Activated T-helper 2 cell treated with anti-CD3 and anti-CD28 coated beads, Interferon-gamma antibody, Interleukin-2, Interleukin-4, amounts not matched to agents 10 μg/mL and 5 μg/mL and 100 μg/mL, durations not matched to agents 14 hours and 24 hours and 36 hours (primary cell): ENCODE results near the gene KCTD17. TPM values are rescaled to one million over a fixed set of nuclear protein-coding genes. Genes with fewer than 3 reads are reported as not detected.

Source experiments
- DNase-seq: peaks from one replicate; pipeline ENCODE4 v3.0.0; 2021; ENCODE audit warnings: low spot score
- H3K27ac Mint-ChIP-seq: one replicate; pipeline ENCODE4 v1.8.0; 2021; ENCODE audit warnings: mixed read lengths
- H3K27me3 Mint-ChIP-seq: one replicate; pipeline ENCODE4 v1.8.0; 2021; ENCODE audit warnings: low read depth, mixed read lengths
- H3K36me3 Mint-ChIP-seq: one replicate; pipeline ENCODE4 v1.8.0; 2021; ENCODE audit warnings: low read depth, mixed read lengths
- H3K4me1 Mint-ChIP-seq: one replicate; pipeline ENCODE4 v1.8.0; 2021; ENCODE audit warnings: low read depth, mixed read lengths
- H3K4me3 Mint-ChIP-seq: one replicate; pipeline ENCODE4 v1.8.0; 2021; ENCODE audit warnings: low read depth, mild to moderate bottlenecking, moderate library complexity, mixed read lengths
- H3K9me3 Mint-ChIP-seq: one replicate; pipeline ENCODE4 v1.8.0; 2021; ENCODE audit warnings: mixed read lengths
- intact Hi-C: fragments of 100-400 bp; cut with micrococcal nuclease; formaldehyde crosslinking; loops from one replicate; pipeline ENCODE4 v1.15.1; 2023
- total RNA-seq: library from RNA; stranded (reverse); gene quantifications from 2 replicates; pipeline ENCODE4 v1.2.3, GENCODE V29; 2022

The KCTD17 gene
- total RNA-seq, 1 donor from 2014 or later, result 70.4 TPM

GRCh38 chr22:37052386-37053309 lies 1.1 kb downstream of the KCTD17 start:
- peaks cover 10% of the 10 kb centered on the region for H3K4me1 Mint-ChIP-seq
- H3K9me3 Mint-ChIP-seq, result no peaks in the 10 kb centered on the region
- no peak for DNase-seq
- no peaks in the 10 kb centered on the region for H3K27me3 Mint-ChIP-seq
- peaks cover 23% of the 10 kb centered on the region for H3K36me3 Mint-ChIP-seq
- H3K4me3 Mint-ChIP-seq, result peak overlapping the region; percentile 83
- intact Hi-C loops, result no loop called here
- H3K27ac Mint-ChIP-seq, result peak overlapping the region; percentile 18

- H3K27me3 Mint-ChIP-seq, result no peaks in the 10 kb centered on the region
- H3K36me3 Mint-ChIP-seq, result peaks cover 26% of the 10 kb centered on the region
- intact Hi-C loops, result no loop called here
- peaks cover 10% of the 10 kb centered on the region for H3K4me1 Mint-ChIP-seq
- no peak overlapping the region for H3K27ac Mint-ChIP-seq
- no peaks in the 10 kb centered on the region for H3K9me3 Mint-ChIP-seq
- H3K4me3 Mint-ChIP-seq, result peak overlapping the region; percentile 52
- no peak for DNase-seq
Observed at GRCh38 chr22:37053310-37054055, 1.9 kb downstream of the KCTD17 start.

GRCh38 chr22:37054056-37054395 lies 2.5 kb downstream of the KCTD17 start:
- Mint-ChIP-seq H3K27me3 (no peaks in the 10 kb centered on the region), H3K4me3 (peak overlapping the region; percentile 52), H3K4me1 (peaks cover 10% of the 10 kb centered on the region), H3K27ac (no peak overlapping the region), H3K36me3 (peaks cover 26% of the 10 kb centered on the region), H3K9me3 (no peaks in the 10 kb centered on the region)
- intact Hi-C loops, result no loop called here
- no peak for DNase-seq

- intact Hi-C loops, result no loop called here
- peaks cover 10% of the 10 kb centered on the region for H3K4me1 Mint-ChIP-seq
- peaks cover 27% of the 10 kb centered on the region for H3K36me3 Mint-ChIP-seq
- H3K9me3 Mint-ChIP-seq, result no peaks in the 10 kb centered on the region
- DNase-seq, result no peak
- no peak overlapping the region for H3K27ac Mint-ChIP-seq
- H3K4me3 Mint-ChIP-seq, result no peak overlapping the region
- no peaks in the 10 kb centered on the region for H3K27me3 Mint-ChIP-seq
Observed at GRCh38 chr22:37054600-37055365, 3.2 kb downstream of the KCTD17 start.

GRCh38 chr22:37056246-37056645 lies 4.7 kb downstream of the KCTD17 start:
- no peak for DNase-seq
- Mint-ChIP-seq H3K36me3 (peaks cover 36% of the 10 kb centered on the region), H3K27me3 (no peaks in the 10 kb centered on the region), H3K27ac (no peak overlapping the region), H3K9me3 (no peaks in the 10 kb centered on the region), H3K4me3 (no peak overlapping the region), H3K4me1 (peaks cover 22% of the 10 kb centered on the region)
- intact Hi-C loops, result no loop called here

- no peak overlapping the region for H3K27ac Mint-ChIP-seq
- H3K36me3 Mint-ChIP-seq, result peaks cover 36% of the 10 kb centered on the region
- H3K27me3 Mint-ChIP-seq, result no peaks in the 10 kb centered on the region
- no peak for DNase-seq
- no peak overlapping the region for H3K4me3 Mint-ChIP-seq
- no peaks in the 10 kb centered on the region for H3K9me3 Mint-ChIP-seq
- intact Hi-C loops, result no loop called here
- peaks cover 24% of the 10 kb centered on the region for H3K4me1 Mint-ChIP-seq
Observed at GRCh38 chr22:37057226-37057625, 5.7 kb downstream of the KCTD17 start.

- no peaks in the 10 kb centered on the region for H3K9me3 Mint-ChIP-seq
- no peak overlapping the region for H3K27ac Mint-ChIP-seq
- H3K27me3 Mint-ChIP-seq, result no peaks in the 10 kb centered on the region
- intact Hi-C loops, result no loop called here
- peaks cover 36% of the 10 kb centered on the region for H3K36me3 Mint-ChIP-seq
- DNase-seq, result no peak
- no peak overlapping the region for H3K4me3 Mint-ChIP-seq
- peaks cover 22% of the 10 kb centered on the region for H3K4me1 Mint-ChIP-seq
Observed at GRCh38 chr22:37057796-37058510, 6.4 kb downstream of the KCTD17 start.

GRCh38 chr22:37058917-37059701 lies 7.6 kb downstream of the KCTD17 start:
- DNase-seq, result no peak
- Mint-ChIP-seq H3K9me3 (no peaks in the 10 kb centered on the region), H3K4me3 (no peak overlapping the region), H3K27me3 (no peaks in the 10 kb centered on the region), H3K36me3 (peaks cover 27% of the 10 kb centered on the region), H3K27ac (no peak overlapping the region), H3K4me1 (peaks cover 20% of the 10 kb centered on the region)
- intact Hi-C loops, result no loop called here

- Mint-ChIP-seq H3K9me3 (no peaks in the 10 kb centered on the region), H3K4me3 (peak overlapping the region; percentile 8), H3K27ac (peak overlapping the region; percentile 22), H3K27me3 (no peaks in the 10 kb centered on the region), H3K4me1 (peaks cover 19% of the 10 kb centered on the region), H3K36me3 (peaks cover 27% of the 10 kb centered on the region)
- DNase-seq, result no peak
- intact Hi-C loops, result no loop called here
Observed at GRCh38 chr22:37059876-37060449, 8.4 kb downstream of the KCTD17 start.

GRCh38 chr22:37060801-37061610 lies 9.5 kb downstream of the KCTD17 start:
- Mint-ChIP-seq H3K4me1 (peaks cover 18% of the 10 kb centered on the region), H3K27me3 (no peaks in the 10 kb centered on the region), H3K4me3 (peak overlapping the region; percentile 68), H3K27ac (peak overlapping the region; percentile 76), H3K9me3 (no peaks in the 10 kb centered on the region), H3K36me3 (peaks cover 25% of the 10 kb centered on the region)
- intact Hi-C loops, result no loop called here
- no peak for DNase-seq
